Lung (tissue), 12 donors: ENCODE data around the gene ABCA7. TPM values are rescaled to one million over a fixed set of nuclear protein-coding genes. Genes with fewer than 3 reads are reported as not detected.

ENCODE experiments used
- ATAC-seq: fragments of 200-7000 bp; cut with Tn5 transposase; one replicate; pipeline ENCODE4 v1.9.1; 2020; ENCODE audit warnings: moderate number of reproducible peaks; ENCODE audit not compliant: insufficient read depth, low FRiP score
- DNase-seq, 3 donors: peaks; one replicate each; pipeline ENCODE4 v3.0.0-alpha.2; 2013 to 2017
- H3K27ac ChIP-seq, 2 donors: one replicate each; pipeline ENCODE4 v1.5.1; 2013; ENCODE audit warnings: mild to moderate bottlenecking in 2 of 2, moderate library complexity in 2 of 2, control low read depth in 1 of 2, inconsistent platforms in 1 of 2, low read depth in 1 of 2, low read length in 1 of 2
- H3K27me3 ChIP-seq, 3 donors: one replicate each; pipeline ENCODE4 v1.5.1; 2013; ENCODE audit warnings: low read length in 2 of 3; ENCODE audit not compliant: control insufficient read depth in 3 of 3, insufficient read depth in 3 of 3
- H3K36me3 ChIP-seq, 4 donors: one replicate each; pipeline ENCODE4 v1.5.1; 2013; ENCODE audit warnings: low read length in 4 of 4, mild to moderate bottlenecking in 1 of 4, moderate library complexity in 1 of 4; ENCODE audit not compliant: control insufficient read depth in 4 of 4, insufficient read depth in 4 of 4
- H3K4me1 ChIP-seq, 5 donors: one replicate each; pipeline ENCODE4 v1.5.1; 2013; ENCODE audit warnings: low read length in 5 of 5, mild to moderate bottlenecking in 2 of 5, moderate library complexity in 1 of 5; ENCODE audit not compliant: control insufficient read depth in 5 of 5, insufficient read depth in 5 of 5
- H3K4me3 ChIP-seq: one replicate; pipeline ENCODE4 v1.5.1; 2013; ENCODE audit warnings: mild to moderate bottlenecking, control low read depth, moderate library complexity
- H3K9ac ChIP-seq, 2 donors: one replicate each; pipeline ENCODE4 v1.5.1; 2013; ENCODE audit warnings: low read length in 2 of 2, control low read depth in 1 of 2; ENCODE audit not compliant: insufficient read depth in 1 of 2
- H3K9me3 ChIP-seq, 4 donors: one replicate each; pipeline ENCODE4 v1.5.1; 2013; ENCODE audit warnings: low read length in 3 of 4, mild to moderate bottlenecking in 1 of 4, moderate library complexity in 1 of 4; ENCODE audit not compliant: control insufficient read depth in 4 of 4, insufficient read depth in 3 of 4
- whole genome bisulfite sequencing, 2 donors: extraction: QIAGEN DNeasy Blood & Tissue Kit; methylation state at CpG; one replicate each; pipeline ENCODE4 v1.1.7; 2013; 5-methylcytosine and 5-hydroxymethylcytosine counted together
- polyA plus RNA-seq, 2 donors: library from polyadenylated mRNA; stranded (reverse); fragments of 200-250 nt; gene quantifications; one replicate each; pipeline ENCODE4 v1.2.1, GENCODE V29; 2013
- total RNA-seq, 2 donors: library from RNA; depleted of rRNA in 1 of 2; stranded (reverse); fragments of >200 nt in 1 of 2; gene quantifications; one replicate each; pipeline ENCODE4 v1.2.1, GENCODE V29; 2014 to 2021
- TF ChIP-seq, protein P1 (sequence below): IDR thresholded peaks from 2 replicates; pipeline ENCODE4 v1.5.1; 2012; ENCODE audit warnings: mild to moderate bottlenecking; ENCODE audit errors: control extremely low read depth, extremely low read depth
- donor health status: control.
- donor health status: control.
- donor health status: Bipolar disorder and iron deficiency.
- donor health status: healthy.
- donor health status: DM: yes; HTN: yes; CAD: no.

Gene ABCA7
- total and polyA plus RNA-seq, 4 donors, result 20.1 to 54.4 (median 41.7) TPM

DNA sequence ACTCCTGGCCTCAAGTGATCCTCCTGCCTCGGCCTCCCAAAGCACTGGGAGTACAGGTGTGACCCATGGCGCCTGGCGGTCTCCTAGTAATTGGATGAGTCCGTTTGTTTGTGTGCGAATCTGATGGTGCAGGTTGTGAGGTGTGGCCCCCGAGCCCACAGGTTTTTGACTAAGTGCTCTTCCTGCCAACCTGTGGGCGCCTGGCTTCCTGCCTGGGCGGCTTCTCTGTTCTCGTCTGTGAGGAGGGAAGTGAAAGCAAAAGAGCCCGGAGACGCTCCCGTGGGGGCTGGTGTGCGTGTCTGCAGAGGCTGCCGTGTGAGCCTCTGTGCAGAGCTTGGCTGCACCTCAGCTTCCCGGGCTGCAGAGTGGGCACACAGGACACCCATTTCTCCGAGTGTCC is 37.0 kb downstream of the ABCA7 start:
- Histone ChIP-seq H3K9ac (no peak overlapping the region), H3K4me1 (peaks cover 0 to 22% (median 0%) of the 10 kb centered on the region in 5 donors), H3K9me3 (no peaks in the 10 kb centered on the region), H3K36me3 (peaks cover 0 to 40% (median 0%) of the 10 kb centered on the region in 4 donors), H3K27me3 (peaks cover 0 to 7% (median 7%) of the 10 kb centered on the region in 3 donors), H3K27ac (peak overlapping the region in 1 of 2 donors; percentile 53), H3K4me3 (no peak overlapping the region)
- TF ChIP-seq, protein P1, sequence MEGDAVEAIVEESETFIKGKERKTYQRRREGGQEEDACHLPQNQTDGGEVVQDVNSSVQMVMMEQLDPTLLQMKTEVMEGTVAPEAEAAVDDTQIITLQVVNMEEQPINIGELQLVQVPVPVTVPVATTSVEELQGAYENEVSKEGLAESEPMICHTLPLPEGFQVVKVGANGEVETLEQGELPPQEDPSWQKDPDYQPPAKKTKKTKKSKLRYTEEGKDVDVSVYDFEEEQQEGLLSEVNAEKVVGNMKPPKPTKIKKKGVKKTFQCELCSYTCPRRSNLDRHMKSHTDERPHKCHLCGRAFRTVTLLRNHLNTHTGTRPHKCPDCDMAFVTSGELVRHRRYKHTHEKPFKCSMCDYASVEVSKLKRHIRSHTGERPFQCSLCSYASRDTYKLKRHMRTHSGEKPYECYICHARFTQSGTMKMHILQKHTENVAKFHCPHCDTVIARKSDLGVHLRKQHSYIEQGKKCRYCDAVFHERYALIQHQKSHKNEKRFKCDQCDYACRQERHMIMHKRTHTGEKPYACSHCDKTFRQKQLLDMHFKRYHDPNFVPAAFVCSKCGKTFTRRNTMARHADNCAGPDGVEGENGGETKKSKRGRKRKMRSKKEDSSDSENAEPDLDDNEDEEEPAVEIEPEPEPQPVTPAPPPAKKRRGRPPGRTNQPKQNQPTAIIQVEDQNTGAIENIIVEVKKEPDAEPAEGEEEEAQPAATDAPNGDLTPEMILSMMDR, result no peak
- DNase-seq, result no peak
- no peak for ATAC-seq
- 23 to 28% methylated on average over 16 of the region's 16 CpGs for WGBS, 2 donors

DNA sequence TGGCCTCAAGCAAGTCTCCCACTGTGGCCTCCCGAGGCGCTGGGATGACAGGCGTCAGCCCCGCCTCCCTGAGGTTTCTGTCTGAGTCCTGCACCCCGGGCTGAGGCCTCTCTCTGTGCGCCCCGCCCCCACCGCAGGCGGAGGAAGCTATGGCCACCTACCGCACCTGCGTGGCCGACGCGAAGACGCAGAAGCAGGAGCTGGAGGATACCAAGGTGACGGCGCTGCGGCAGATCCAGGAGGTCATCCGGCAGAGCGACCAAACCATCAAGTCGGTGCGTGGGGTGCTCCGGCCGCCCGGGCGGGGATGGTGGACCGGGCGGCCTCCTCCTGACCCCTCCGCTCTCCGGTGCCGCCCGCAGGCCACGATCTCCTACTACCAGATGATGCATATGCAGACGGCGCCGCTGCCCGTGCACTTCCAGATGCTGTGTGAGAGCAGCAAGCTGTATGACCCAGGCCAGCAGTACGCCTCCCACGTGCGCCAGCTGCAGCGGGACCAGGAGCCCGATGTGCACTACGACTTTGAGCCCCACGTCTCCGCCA is 39.7 kb downstream of the ABCA7 start:
- TF ChIP-seq, protein P1, result no peak
- no peak for DNase-seq
- peaks cover 0 to 46% (median 0%) of the 10 kb centered on the region in 4 donors for H3K36me3 ChIP-seq
- WGBS, 2 donors, result 92 to 94% methylated on average over 45 of the region's 45 CpGs
- no peaks in the 10 kb centered on the region for H3K9me3 ChIP-seq
- no peak overlapping the region for H3K27ac ChIP-seq
- peaks cover 0 to 21% (median 0%) of the 10 kb centered on the region in 5 donors for H3K4me1 ChIP-seq
- H3K9ac ChIP-seq, result no peak overlapping the region
- no peak for ATAC-seq
- no peaks in the 10 kb centered on the region for H3K27me3 ChIP-seq
- H3K4me3 ChIP-seq, result no peak overlapping the region

DNA sequence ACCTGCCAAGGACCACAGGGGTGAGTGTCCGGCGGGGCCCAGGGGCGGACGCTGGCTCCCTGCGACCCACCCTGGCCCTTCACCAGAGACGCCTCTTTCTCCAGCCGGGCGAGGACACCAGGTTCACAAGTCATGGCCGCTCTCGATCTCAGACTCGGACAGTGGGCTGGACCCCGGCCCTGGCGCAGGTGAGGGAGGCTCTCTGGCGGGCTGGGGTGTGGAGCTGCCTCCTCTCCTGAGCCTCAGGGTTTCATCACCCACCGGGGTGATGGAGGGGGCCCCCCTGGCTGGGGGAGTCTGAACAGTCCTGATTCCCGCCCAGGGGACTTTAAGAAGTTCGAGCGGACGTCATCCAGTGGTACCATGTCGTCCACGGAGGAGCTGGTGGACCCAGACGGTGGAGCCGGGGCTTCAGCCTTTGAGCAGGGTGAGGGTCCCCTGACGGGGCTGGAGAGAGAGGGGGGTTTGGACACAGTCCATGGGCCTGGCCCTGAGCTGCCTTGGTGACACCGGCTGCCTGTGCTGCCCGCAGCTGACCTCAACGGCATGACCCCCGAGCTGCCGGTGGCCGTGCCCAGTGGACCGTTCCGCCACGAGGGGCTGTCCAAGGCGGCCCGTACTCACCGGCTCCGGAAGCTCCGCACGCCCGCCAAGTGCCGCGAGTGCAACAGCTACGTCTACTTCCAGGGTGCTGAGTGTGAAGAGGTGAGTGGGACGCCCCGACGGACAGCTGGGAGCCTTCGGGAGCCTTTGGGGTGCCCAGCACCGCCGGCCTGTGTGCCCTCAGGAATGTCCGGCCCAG is 40.7 kb downstream of the ABCA7 start:
- no peak for DNase-seq
- WGBS, 2 donors, result 96% methylated on average over 50 of the region's 50 CpGs
- Histone ChIP-seq H3K9ac (no peak overlapping the region), H3K27me3 (no peaks in the 10 kb centered on the region), H3K4me1 (peaks cover 0 to 17% (median 0%) of the 10 kb centered on the region in 5 donors), H3K9me3 (no peaks in the 10 kb centered on the region), H3K27ac (no peak overlapping the region), H3K4me3 (no peak overlapping the region), H3K36me3 (peaks cover 0 to 52% (median 0%) of the 10 kb centered on the region in 4 donors)
- ATAC-seq, result no peak
- TF ChIP-seq, protein P1, result no peak
